HG02943 (cell line): ENCODE measurements around the gene PDAP1.
A peak's percentile ranks its signal among the peaks of the same experiment; 100 is the strongest.
"Not testable (repeated sequence)": the region's sequence is repeated elsewhere in the genome, so short reads cannot be mapped to it uniquely, and the experiment has no call there.

Experiments used
- ATAC-seq: cut with Tn5 transposase; IDR thresholded peaks from one replicate; pipeline ENCODE4 v1.9.1; 2021; ENCODE audit warnings: mild to moderate bottlenecking, low read depth, moderate library complexity; ENCODE audit not compliant: unreplicated experiment

PDAP1 gene

DNA sequence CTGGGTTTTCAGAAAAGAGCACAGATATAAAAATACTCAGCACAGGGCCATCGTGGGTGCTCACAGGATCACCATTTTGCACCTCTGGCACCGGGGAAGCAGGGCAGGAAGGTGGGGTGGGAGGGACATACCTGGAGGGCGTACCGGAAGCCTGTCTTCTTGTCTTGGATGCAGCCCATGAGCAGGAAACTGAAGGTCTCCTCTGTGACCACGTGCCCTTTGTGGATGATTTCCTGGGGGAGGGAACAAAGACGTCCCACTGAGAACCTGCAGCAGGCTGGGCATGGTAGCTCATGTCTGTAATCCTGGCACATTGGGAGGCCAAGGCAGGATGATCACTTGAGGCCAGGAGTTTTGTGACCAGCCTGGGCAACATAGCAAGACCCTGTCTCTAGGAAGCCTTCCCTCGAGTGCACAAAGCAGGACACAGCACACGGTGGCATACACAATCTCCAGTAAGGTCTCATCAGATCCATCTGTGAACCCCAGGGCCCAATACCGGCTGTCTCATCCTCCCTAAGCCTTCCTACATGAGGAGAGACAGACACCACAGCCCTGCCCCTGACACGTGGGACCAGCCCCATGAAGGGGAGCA lies 20.7 kb upstream of the PDAP1 start:
- ATAC-seq, result no peak

DNA sequence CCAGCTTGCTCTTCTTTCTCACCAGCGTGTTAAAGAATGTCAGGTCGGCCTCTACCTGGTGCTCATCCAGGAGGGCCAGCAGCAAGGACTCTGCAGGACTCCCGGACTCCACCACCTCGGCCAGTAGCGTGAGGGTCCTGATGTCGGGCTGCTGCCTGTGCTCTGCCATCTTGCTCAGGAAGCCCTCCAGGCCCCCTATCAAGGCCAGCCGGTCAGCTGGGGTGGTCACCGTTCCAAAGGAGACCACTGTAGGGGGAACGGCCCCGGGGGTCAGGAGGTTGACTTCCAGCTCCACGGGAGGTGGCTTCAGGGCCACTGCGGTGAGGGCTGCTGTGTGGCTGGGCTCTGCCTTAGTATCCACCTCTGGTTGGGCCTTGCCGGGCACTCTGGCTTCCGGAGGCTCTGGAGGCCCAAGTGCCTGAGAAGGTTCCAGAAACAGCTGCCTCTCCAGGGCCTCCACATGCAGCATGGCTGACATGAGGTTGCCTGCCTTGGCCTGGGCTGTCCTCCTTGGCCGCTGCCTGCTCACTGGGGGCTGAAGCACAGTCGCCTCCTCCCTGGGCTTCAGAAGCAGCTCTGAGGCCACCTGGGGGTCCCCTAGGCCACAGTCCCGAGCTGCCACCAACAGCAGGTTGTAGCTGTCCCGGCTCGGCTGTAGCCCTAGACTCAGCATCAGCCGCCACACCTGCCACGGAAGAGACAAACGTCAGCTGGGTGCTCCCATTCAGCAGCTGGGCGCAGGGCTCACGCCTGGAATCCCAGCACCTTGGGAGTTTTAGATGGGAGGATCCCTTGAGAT lies 16.7 kb upstream of the PDAP1 start:
- ATAC-seq, result no peak

DNA sequence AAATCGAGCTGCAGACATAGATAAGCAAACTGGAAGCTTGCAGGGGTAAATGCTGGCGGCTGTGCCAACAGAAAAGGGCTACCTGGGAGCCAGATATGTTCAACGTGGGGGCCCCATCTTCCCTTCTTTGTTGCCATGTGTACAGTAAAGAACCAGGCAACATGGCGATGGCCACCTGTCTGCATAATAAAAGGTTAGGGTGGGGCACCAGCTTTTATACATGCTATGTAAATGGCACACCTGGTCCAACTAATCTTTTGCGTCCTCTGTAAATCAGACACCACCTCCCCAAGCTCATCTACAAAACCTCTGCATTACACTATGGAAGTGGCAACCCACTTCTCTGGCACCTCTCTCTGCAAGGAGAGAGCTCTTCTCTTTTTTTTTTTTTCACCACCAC lies 14.2 kb upstream of the PDAP1 start:
- no peak for ATAC-seq

DNA sequence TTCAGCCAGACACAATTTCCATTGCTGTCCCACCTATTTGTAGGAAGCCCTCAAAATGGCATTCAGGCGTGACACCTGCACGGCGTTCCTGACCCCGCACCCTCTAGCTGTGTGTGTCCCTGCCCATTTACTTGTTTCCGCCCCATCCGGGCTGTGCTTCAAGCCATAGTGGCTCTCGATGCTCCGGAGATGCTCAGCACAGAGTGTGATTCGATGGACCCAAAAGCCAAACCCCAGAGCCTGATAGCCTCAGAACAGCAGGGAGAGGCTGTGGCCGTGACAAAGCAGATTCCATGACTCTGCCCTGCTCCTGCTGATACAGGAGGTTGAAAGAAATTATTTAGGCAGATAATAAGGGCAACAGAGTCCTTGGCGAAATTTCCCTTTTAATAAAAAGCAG lies 13.8 kb upstream of the PDAP1 start:
- no peak for ATAC-seq

DNA sequence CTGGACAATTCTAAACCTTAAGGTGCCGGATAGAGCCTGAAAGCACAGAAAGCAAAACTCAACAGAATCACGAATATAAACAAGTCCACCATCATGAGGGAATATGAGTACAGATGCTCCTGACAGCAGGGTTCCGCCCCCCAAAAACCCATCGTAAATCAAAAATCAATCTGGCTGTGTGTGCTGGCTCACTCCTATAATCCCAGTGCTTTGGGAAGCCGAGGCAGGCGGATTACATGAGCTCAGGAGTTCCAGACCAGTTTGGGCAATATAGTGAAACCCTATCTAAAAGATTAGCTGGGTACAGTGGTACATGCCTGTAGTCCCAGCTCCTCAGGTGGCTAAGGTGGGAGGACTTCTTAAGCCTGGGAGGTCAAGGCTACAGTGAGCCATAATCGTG lies 12.6 kb upstream of the PDAP1 start:
- ATAC-seq, result no peak

DNA sequence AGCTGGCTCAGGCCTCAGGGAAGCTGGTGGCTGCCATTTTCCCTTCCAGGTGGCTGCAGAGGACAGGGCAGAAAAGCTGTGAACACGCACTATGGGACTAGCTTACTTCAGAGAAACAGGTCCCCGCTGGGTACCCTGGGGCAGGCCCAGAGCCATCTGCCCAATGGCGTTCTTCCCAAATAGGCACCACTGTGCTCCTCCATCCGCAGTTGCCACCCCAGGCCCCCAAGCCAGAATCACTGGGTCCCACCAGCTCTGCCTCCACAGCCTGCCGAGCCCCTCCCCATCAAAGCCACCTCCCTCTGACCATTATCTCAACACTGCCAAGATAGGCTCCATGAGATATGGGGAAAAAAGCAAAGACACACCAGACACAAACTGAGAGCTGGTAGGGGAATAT lies 11.8 kb upstream of the PDAP1 start:
- no peak for ATAC-seq

DNA sequence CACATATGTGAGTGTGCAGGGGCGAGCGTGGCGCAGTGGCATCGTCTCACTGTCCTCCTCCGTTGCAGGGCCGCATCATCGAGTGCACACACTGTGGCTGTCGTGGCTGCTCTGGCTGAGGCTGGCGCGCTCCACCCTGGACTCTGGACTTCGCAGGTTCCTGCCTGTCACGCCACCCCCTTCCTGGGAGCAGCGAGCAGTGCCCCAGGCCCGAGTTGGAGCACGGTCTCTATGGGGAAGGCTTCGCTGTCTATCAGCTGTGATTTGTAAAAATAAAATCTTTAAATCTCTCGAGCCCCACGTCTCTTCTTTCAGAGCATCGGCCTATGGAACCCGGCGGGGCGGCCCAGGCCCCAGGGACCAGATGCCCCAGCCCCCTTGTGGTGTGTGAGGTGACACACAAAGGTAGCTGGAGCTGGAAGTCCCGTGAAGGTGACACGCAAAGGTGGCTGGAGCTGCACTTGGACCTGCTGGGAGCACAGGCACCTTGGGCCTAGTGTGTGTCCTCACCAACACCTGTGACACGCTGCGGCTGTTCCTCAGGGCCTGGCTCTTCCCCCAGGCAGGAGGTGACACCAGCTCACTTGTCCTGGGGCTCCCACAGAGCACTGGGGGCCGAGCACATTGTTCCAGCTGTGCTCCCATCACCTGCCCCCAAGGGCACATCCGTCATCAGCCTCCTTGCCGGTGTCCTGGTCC lies 11.1 kb upstream of the PDAP1 start:
- no peak for ATAC-seq

DNA sequence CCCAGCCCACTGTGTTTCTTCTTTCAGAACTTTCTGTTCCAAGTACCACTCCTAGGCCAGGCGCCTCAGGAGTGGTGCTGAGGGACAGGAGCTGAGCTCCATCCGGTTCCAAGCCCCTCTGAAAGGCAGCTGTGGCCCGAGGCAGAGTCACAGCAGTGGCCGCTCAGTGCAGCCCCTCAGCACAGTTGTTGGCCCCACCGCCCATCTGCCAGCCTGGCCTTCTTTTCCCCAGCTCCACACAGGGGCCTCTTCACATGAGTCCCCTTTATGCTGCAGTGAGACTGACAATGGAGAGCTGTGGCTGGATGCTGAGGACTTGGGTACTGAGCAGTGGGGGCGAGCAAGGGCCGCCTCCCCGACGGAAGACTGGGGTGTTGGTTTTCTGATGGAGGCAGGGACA lies 9.9 kb upstream of the PDAP1 start:
- no peak for ATAC-seq

DNA sequence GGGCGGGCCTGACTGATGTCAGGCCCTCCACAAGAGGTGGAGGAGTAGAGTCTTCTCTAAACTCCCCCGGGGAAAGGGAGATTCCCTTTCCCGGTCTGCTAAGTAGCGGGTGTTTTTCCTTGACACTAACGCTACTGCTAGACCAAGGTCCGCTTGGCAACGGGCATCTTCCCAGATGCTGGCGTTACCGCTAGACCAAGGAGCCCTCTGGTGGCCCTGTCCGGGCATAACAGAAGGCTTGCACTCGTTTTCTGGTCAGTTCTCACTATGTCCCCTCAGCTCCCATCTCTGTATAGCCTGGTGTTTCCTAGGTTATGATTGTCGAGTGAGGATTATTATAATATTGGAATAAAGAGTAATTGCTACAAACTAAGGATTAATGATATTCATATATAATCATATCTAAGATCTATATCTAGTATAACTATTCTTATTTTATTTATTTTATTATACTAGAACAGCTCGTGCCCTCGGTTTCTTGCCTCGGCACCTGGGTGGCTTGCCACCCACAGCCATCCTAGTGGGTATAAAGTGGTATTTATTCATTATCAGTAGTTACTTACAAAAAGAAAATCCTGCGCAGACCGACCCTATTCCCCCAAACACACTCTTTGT lies 7.2 kb upstream of the PDAP1 start:
- ATAC-seq, result not testable (repeated sequence)

DNA sequence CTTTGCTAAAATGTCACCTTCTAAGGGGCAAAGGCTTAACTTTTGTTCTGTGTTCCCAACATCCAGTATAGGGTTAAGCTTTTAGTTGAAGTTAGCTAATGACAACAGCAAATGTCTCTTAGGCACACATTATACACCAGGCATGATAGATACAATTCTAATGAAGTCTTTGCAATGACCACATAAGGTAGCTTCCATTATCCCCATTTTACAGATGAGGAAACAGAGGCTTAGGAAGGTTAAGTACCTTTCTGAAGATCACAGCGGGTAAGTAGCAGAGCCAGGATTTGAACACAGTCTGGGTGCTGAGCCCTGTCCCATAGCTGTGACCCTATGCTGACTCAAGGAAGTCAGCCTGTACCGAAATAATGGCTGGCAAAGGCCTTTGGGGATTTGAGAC lies 2.2 kb upstream of the PDAP1 start:
- ATAC-seq, result no peak

DNA sequence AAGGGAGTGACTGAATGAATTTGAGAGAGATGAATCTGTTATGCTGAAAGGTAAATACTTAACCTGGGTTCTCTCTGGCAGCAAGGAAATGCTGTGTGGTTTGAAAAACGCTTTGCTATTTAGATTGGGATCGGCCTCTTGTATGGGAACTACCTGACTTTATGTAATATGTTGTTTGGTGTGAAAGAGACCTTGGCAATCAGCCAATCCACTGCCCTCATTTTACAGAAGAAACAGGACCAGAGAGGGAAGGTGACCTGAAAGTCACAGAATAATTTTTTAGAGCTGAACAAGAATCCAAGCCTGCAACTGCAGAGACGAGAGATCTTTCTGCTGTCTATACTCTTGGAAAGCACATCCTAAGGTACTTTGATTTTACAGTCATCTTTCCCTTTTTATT lies 1.4 kb upstream of the PDAP1 start:
- no peak for ATAC-seq

DNA sequence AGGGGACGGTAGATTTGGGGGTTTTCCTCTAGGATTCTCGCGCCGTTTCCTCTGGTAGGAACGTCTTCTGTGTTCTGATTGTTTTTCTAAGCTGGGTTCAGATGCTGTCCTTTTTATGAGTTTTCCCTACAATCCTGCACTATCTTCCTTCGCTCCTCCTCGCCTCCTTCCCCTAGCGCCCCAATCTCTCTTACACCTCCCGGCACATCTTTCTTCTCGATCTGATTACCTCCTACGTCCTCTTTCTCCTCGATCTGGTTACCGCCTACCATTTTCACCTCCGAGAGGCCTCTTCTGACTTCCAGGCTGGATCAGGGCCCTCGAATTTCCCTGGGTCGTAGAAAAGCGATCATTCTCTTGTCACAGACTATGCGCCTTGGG lies 785 bp upstream of the PDAP1 start:
- no peak for ATAC-seq

DNA sequence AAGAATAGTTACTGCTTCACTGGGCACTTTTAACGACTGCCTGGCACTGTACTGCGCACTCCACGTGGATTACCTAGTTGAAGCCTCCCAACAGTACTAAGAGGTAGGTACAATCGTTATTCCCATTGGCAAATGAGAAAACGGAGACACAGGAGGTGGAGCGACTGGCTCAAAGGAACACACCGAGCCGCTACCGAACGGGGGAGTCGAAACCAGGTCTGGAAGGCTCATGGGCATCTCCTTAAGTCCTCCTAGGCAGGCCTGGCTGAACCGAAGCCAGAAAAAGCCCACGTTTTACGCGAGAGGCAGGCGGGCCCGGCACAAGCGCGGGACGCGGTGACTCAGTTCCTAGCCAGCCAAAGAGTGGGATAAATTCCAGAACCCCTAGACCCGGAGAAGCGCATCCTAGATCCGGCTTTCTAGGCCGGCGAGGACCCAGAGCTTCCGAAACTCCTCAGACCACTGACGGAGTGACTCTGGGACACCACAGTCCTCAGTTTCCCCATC lies 472 bp downstream of the PDAP1 start:
- peak; percentile 1 for ATAC-seq

DNA sequence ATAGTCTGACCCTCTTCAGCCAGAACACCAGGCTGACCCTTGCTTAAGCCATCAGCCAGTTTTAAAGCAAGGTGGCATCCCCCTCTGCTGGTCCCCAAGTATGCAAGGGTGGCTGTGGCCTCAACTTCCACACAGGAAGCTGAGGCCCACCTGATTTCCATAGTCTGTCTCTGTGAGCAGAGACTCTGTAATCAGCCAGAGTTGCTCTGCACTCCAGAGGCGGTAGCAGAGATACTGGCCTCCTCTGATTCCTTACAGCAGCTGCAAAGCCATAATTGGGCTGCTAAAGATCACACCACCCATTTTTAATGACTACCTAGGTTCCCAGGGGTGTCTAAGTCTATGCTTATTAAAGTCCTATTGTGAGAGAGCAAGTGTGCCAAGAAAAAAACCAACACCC lies 1.8 kb downstream of the PDAP1 start:
- no peak for ATAC-seq

DNA sequence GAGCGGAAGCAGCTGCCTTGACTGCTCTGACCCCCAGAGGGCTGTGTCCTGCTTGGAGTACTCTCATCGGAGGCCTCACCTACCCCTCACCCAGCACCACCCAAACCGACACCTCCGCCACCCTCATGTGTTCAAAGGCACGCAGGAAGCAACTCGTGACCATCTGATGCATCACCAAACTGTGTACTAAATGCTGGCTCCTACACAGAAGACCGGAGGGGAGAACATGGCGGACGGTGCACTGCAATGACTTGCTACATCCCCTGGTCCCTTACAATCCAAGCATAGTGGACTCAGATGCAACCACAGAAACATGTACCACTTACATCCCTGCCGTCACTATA lies 3.4 kb downstream of the PDAP1 start:
- ATAC-seq, result no peak

DNA sequence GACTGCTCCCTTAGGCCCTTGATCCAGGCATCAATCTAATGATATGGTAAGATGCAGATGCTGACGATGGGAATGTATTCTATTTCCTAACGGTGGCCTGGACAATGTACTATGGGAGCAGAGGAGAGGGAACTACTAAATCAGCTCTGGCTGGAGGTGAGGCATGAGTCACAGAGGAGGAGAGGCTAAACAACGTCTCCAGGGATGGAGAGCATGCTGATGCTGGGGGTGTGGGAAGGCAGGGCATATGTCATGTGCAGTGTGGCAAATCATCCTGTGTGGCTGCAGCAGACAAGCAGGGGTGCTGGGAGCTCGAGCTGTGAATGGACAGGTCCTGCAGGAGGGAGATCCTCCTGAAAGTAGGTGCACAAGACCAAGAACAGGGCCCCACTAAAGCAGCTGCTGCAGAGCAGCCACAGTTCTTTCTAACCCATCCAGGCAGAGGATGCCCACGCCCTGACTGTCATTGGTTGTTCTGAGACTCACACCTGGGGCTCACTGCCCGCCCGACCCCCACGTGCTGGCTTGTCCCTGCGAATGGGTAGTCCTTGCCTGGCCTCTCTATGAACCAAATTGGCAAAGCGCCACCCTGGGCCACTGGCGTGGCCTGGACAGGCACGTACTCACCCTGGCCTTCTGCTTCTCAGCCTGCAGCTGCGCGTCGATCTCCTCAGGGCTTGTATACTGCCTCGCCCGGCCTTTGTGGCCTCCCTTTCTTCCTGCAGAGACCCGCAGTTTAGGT lies 4.0 kb downstream of the PDAP1 start:
- ATAC-seq, result no peak

DNA sequence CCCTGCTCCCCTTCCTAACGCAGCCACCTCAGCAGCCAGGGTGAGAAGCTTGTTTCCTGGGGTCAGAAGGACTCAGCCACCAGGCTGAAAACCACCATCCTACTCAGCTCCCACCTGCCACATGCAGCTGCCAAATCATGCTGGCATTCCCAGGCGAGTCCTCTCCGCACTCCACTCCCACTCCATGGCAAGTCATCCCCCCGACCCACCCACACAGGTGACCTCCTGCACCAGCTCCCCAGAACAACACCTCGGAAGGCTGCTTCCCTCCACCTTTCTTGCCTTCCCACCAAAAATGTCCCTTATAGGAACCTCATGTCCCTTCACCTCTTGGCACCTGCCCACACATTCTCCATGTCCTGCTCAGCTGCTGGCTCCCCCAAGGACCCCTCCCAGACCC lies 4.6 kb downstream of the PDAP1 start:
- no peak for ATAC-seq

DNA sequence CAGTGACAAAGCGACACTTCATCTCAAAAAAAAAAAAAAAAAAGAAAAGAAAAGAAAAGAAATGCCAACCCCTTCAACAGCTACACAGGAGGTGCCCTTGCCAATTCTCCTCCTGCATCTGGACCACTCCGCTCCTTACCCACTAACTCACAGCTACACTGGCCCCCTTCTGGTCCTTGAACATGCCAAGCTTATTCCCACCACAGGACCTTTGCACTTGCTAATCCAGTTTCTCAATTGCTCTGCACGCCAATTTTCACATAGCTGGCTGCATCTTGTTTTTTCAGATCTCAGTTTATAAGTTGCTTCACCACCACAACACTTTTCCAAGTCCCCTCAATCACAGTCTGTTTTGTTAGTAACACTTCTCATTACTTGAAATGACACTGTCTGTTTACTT lies 5.5 kb downstream of the PDAP1 start:
- ATAC-seq, result no peak

DNA sequence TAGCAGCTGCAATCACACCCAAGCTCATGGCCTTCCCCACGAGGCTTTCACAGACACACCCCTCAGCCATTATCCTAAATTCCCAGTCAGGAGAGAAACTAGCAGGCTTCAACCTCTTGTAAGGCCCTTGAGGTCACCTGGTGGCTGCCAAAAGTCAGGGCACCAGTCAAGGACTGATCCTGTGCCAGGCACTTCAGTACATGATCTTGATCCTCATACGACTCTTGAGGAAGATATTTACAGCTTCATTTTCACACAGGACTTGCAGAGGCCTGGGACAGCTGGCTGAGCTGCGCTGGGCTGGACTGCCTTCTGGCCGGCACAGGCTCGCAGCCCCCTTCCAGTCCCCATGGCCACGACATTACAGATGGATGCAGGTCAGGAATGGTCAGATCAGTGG lies 8.8 kb downstream of the PDAP1 start:
- no peak for ATAC-seq

DNA sequence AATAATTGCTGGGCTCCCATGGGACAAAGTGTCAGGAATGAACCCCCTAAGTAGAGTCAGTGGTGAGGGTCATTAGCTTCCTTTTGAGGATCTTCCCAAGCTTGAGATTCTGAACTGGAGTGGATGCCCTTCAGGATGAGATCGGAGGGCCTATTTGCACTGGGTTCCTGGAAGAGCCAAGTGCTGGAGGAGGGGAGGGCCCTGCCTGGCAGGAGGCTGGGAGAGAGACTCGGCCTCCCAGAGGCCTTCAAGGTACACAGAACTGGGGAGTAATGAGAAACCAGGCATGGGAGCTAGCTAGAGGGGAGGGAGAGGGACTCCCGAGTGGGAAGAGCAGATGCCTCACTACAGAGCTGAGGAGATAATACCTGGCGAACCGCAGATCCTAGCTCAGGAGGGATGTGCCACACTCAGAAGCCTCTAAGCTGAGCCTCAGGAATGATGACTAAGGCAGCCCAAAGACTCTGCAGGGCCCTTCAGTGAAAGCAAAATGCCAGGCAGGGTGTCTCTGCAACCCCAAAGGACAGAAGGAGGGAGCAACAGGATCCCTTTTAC lies 9.4 kb downstream of the PDAP1 start:
- no peak for ATAC-seq
